RKO (cell line): Measurements from ENCODE around the gene NME9.

Experiments
- DNase-seq: peaks from one replicate; pipeline ENCODE4 v3.0.0-alpha.2; 2016; ENCODE audit warnings: low spot score

Gene NME9

DNA sequence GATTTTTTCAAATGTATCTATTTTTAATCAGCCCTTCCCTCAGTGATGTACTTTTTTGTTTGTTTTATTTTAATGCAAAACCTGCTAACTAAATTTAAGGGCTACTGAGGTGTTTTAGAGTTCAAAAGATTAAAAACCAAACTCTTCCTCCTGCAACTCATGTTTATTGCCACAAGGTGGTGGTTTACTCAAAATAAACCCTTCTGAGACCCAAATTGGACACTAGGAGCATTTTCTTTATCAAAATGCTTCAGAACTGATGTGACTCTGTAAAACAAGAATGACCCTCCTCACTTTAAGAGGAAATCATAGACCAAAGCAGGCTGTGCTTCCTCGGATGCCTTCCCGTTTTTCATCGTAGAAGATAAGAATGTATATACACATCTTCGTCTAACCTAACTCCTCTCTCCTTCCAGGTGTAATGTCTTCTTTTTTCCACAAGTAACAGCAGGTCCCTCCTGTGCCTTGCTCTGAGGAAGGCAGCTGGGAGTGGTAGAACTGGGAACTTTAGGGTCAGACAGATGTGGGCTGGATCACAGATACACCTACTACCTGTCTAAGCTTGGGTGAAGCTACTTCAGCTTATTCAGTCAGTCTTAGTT, 2.9 kb upstream of the NME9 start:
- peak; percentile 64 for DNase-seq

DNA sequence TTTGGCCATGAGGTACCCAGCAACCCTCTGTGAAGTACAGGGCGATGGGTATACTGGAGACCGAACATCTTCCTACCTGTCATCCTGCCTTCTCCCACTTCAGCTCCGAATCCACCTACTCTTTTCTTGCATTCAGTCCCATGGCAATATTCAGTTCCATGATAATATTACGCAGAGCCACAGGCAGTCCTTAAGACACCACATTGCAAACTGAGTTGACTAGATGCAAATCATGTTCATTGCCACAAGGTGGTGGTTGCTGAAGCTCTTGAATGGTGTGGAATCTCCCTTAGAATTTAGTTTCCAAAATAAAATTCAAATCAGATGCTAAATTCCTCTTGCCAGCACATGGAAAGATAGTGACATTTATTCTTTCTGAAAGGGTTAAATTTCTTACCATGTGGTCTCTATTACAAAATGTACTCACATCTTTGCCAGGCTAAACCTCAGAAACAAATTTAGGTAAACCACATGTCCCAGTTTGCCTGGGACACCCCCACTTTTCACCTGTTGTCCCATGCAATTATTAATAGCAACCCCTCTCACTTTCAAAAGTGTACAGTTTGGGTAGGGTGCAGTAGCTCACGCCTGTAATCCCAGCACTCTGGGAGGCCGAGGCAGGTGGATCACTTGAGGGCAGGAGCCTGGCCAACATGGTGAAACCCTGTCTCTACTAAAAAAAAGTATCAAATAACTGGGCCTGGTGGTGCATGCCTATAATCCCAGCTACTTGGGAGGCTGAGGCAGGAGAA, 1.7 kb upstream of the NME9 start:
- DNase-seq: peak; percentile 59

DNA sequence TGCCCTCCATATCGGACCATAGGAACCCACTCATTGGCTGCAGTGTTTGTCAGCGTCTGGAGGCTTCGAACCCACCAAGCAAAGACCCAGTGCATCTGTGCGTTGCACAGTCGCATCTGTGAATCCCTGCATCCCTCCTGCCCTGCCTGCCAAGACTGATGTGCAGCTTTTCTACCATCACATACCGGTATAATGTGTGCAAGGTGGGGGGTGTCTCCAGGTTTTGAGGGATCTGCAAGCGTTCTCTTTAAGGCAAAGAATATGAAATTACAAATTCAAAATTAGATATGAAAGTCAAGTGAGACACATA, 288 bp upstream of the NME9 start:
- no peak for DNase-seq

GRCh38 chr3:138328341-138328740, 1.3 kb downstream of the NME9 start:
- DNase-seq: peak; percentile 19

DNA sequence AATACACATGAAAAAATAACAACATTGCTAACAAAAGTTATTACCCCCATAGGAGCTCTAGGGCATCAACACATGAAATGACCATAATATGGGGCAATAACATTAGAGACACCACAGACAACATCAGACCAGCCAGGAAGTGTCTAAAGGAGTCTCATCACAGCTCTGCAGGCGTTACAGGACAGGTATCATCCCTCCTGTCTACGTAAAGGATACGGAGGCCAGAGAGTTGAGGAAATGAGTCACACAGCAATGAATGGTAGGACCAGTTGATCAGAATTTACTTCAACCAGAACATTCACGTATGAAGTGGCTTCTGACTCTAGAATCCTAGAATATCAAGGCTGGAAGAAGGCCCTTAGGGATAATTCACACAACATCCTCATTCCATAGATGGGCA, 1.8 kb downstream of the NME9 start:
- DNase-seq: no peak

- DNase-seq: no peak
Observed at GRCh38 chr3:138326866-138327595, 2.6 kb downstream of the NME9 start.

GRCh38 chr3:138325990-138326389, 3.7 kb downstream of the NME9 start:
- no peak for DNase-seq

DNA sequence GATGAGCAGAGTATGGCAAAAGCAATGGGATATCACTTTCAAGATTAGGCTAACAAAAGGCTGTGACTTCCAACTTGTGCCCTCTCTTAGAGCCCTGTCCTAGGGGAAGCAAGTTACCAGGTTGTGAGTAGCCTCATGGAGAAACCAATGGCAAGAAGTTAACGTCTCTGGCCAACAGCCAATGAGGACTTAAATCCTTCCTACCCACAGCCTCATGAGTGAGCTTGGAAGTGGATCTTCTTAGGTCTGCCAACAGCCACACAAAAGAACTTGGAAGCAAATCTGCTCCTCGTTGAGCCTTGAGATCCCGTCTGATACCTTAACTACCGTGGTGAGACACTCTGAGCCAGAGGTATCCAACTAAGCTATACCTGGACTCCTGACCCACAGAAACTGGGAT, 5.7 kb downstream of the NME9 start:
- DNase-seq: no peak

DNA sequence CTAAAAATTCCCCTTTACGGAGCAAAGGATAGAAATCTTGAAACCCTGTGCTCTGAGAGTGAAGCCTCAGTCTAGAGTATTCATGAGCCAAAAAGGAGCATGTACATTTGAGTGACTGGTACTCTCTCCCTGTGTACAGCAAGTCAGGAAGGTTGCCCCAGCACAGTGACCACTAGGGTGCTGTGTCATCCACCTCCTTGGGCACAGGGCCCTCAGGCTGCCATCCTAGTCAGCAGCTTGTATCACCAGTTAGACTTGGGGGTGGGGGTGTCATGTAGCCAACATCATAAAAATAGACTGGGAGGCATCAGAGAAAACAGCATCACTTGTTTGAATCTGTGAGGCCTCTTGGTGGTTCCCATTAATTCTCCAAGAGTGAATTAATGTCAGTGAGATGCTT, 12.0 kb downstream of the NME9 start:
- DNase-seq: no peak

GRCh38 chr3:138314751-138315150, 14.9 kb downstream of the NME9 start:
- no peak for DNase-seq

DNA sequence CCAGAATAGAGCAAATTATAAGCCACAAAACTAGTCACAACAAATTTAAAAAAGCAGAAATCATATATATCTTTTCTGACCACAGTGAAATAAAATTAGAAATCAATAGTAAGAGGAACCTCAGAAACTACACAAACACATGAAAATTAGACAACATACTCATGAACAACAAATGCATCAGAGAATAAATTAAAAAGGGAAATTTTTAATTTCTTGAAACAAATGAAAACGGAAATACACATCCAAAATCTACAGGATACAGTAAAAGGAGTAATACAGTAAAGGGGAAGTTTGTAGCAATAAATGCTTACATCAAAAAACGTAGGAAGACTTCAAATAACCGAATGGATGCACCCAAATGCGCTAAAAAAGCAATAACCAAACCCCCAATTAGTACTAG, 19.2 kb downstream of the NME9 start:
- no peak for DNase-seq

DNA sequence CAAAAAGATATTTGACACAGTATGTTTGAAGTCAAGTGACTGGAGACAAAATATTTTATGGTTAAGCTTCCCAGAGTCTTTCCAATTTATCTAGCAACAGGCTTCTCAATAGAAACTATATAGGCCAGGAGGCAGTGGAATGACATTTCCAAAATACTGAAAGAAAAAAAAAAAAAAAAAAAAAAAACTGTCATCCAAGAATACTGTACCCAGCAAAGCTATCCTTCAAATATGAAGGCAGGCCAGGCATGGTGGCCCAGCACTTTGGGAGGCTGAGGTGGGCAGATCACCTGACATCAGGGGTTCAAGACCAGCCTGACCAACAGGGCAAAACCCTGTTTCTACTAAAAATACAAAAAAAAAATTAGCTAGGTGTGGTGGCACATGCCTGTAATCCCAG, 20.9 kb downstream of the NME9 start:
- DNase-seq: no peak

DNA sequence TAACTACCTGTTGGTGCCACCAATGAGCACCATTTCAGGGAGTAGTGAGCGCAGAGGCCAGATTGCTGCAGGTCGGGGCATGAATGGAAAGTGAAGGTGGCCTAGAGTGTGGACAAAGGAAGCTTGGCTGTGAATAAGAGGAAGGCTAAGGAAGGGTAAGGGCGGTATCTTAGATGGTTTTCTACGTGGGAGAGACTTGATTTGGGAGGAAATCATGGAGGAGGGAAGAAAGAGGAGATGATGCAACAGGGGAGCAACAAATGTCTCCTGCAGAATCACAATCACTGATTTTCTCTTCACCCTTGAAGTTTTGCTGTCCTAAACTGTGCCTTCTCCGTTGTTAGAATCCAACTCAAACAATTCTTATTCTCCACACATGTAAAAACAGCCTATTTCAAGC, 21.8 kb downstream of the NME9 start:
- DNase-seq: no peak

DNA sequence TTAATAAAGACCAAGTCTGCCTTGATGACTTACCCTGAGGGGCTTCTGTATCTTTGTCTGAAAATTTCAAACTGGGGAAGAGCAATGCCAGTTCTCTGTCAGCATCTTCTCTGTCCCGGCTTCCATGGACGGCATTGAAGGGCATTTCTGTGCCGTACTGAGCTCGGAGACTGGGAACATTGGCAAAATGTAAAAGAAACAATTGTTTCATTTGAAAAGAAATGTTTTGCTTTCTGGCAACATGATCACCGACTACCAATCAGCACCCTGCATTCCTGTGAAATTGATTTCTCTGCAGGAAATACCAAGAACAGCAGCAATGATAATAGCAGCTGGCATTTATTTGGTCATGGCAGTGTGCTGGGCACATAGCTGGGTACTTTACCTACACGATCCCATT, 26.2 kb downstream of the NME9 start:
- DNase-seq: no peak

- no peak for DNase-seq
Observed at GRCh38 chr3:138300647-138301046, 29.0 kb downstream of the NME9 start.

- DNase-seq: no peak
Observed at GRCh38 chr3:138297876-138298275, 31.8 kb downstream of the NME9 start.

DNA sequence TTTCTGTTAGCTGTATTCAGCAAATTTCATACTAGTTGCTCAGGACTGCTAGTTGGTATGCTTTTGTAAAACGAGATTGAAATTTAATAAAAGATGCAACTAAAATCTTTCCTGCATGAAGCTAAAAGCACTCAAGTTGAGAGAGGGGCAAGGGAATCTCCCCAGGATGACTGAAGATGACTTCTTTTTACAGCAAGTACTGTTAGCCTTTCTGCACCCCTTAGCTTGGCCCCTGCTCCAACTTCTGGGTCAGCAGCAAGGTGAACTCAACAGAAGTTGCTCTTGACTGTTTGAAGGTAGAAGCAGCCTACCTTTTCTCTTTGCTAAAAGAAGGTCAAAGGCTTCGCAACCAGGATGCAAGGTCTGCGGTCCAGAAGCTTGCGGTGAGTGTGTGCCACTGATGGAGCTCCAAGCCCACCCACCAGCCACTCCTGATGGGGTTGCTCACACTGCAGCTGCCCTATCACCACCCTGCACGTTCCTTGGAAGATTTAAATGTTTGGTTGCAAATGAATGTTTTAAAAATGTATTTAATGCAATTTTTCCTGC, 32.5 kb downstream of the NME9 start:
- no peak for DNase-seq

DNA sequence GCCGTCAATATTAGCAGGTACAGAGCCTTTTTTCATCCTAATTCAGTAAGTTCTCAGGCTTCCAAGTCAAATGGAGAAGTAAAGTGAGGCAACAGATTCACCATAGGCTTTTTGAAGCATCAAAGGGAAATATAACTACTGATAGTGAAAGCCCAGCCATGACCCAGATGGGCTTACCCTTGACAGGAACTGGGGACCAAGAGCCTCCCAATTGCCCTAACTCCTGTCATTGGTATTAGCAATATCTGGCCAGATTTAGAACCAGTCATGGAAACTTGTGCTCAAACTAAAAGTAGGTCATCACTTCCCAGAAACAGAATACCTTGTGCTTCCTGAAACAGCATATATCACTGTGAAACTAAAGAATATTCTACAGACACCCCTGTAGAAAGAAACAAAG, 33.0 kb downstream of the NME9 start:
- no peak for DNase-seq

DNA sequence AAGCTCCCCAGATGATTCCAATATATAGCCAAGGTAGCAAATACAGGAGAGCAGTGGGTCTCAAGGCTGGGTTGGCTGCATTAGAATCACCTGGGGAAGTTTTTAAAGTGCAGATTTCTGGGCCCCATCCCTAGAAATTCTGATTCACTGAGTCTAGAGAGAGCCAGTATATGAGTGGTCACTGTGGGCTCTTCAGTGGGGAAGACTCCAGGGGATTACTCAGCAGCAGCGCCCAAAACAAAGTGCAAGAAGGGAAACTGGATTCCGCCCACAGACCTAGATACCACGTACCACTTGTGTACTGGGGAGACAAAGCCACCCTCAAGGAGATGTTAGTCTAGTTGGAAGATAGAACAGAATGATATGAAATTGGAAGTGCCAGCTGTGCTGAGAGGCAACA, 40.0 kb downstream of the NME9 start:
- no peak for DNase-seq

DNA sequence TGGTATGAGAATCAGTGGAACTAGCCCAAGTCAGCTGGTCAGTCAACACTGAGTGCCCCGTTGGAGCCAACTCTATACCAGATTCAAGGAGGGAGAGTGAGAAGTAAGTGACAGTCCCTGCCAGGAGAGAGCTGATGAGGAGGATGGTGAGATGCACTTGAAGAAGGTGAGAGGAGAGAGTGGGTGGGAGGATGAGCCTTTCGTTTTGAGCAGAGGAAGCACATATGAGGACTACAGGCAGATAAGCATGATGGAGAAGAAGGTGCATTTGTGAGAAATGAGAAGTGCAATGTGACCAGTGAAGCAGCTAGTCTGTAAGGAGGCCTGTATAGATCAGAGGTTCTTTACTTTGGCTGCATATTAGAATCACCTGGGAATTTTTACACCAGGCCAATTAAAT, 40.4 kb downstream of the NME9 start:
- no peak for DNase-seq

DNA sequence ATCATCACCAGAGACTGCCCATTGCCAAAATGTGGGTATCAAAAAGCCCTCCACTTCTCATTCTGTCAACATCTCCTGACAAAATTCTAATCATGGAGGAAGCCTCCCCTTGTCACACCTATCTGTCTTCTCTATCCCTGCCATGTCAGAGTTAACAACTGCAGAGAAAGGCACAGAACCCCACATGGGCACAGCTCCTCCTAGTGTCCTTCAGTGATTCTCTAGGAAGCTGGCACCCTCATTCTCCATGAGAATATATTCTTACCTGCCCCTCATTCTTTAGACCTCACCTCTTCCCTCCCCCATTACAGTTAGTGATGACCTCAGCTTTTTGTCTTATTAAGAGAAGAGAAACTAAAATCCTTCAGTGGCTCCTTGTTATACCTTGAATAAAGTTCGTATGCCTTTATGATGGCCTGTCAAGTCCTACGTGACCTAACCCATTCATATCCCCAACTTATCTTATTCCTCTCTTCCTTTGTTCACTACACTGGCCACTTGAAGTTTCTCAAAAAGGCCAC, 44.6 kb downstream of the NME9 start:
- no peak for DNase-seq

DNA sequence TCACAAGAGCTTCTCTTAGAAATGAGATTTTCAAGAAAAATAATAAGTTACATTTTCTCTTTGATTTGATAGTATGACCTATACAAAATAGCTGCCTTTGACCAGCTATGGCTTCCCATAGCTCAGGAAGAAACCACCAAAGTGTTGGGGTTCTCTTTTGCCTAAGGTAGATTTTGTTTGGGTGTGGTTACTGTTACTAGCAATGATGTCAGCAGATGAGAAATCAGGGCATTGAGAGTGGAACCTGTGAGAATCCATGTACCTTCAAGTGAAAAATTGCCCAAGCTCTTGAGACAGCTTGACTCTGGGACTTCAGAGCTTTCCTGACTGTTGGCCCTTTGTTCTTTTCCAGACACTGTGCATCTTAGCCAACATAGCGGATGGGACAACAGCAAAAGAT, 45.6 kb downstream of the NME9 start:
- DNase-seq: no peak

DNA sequence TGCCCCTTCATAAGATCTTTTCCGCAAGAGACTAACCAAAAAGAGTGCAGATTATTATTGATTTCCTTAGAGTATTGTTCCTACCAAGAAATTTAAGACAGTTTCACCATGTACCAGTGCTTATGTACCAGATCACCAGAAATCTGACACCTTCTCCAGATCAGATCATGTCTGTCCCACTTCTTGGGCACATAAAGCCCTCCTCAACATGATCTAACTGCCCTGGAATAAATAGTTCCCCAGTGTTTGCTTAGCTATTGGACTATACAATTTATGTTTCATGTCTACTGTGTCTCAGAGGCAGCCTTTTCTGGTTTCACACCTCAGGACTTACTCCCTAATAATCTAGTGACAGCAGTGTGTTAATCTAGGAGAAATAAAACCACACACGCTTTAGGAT, 46.8 kb downstream of the NME9 start:
- no peak for DNase-seq
